ENCODE data around the gene MVB12B. TPM values are rescaled to one million over a fixed set of nuclear protein-coding genes. Genes with fewer than 3 reads are reported as not detected.

Gene MVB12B
- total RNA-seq, 1 donor from 2014 or later = 12.8 TPM

- peaks cover 16% of the 10 kb centered on the region for H3K4me1 Mint-ChIP-seq (ENCODE audit: low read depth, unreplicated experiment)
- H3K9me3 Mint-ChIP-seq (ENCODE audit: unreplicated experiment) = peaks cover 2% of the 10 kb centered on the region
- DNase-seq (ENCODE audit: low read depth) = no peak
These were observed 19.4 kb downstream of the MVB12B start for GRCh38 chr9:126346031-126346430.

GRCh38 chr9:126347093-126347492 lies 20.5 kb downstream of the MVB12B start:
- DNase-seq (ENCODE audit: low read depth) (no peak), FAIRE-seq (no peak)
- H3K4me3 Mint-ChIP-seq (ENCODE audit: unreplicated experiment) = no peak overlapping the region
- peaks cover 14% of the 10 kb centered on the region for H3K36me3 Mint-ChIP-seq (ENCODE audit: low read depth, unreplicated experiment)
- H3K79me2 ChIP-seq (ENCODE audit: insufficient read depth, low read length) = no peaks in the 10 kb centered on the region
- no peaks in the 10 kb centered on the region for H3K27me3 ChIP-seq (ENCODE audit: insufficient read depth, low read length)
- no peaks in the 10 kb centered on the region for H3K4me1 ChIP-seq (ENCODE audit: insufficient read depth, low read length)
- no peak overlapping the region for H3K27ac Mint-ChIP-seq (ENCODE audit: unreplicated experiment)
- TF ChIP-seq EZH2 (IDR thresholded peaks at IDR 0.05; ENCODE audit: insufficient read depth, low read length) (no peak), CTCF (IDR thresholded peaks at IDR 0.05; ENCODE audit: insufficient read depth, low read depth, low read length) (no peak)
- H4K20me1 ChIP-seq (ENCODE audit: insufficient read depth, low read length) = peaks cover 8% of the 10 kb centered on the region
- H3K36me3 ChIP-seq (ENCODE audit: insufficient read depth, low read length) = no peaks in the 10 kb centered on the region
- no peak overlapping the region for H3K27ac ChIP-seq (ENCODE audit: low read depth, low read length)
- peaks cover 7% of the 10 kb centered on the region for H3K4me1 Mint-ChIP-seq (ENCODE audit: low read depth, unreplicated experiment)
- no peak overlapping the region for H2AFZ ChIP-seq (ENCODE audit: low read depth, low read length)
- H3K27me3 Mint-ChIP-seq (ENCODE audit: low read depth, unreplicated experiment) = no peaks in the 10 kb centered on the region
- no peak overlapping the region for H3K4me2 ChIP-seq (ENCODE audit: low read length)
- H3K4me3 ChIP-seq (ENCODE audit: insufficient read depth, low read depth, low read length) = no peak overlapping the region
- H3K9ac ChIP-seq (ENCODE audit: low read length) = no peak overlapping the region
- no peaks in the 10 kb centered on the region for H3K9me3 ChIP-seq (ENCODE audit: insufficient read depth, low read depth, low read length)
- peaks cover 3% of the 10 kb centered on the region for H3K9me3 Mint-ChIP-seq (ENCODE audit: unreplicated experiment)

More at GRCh38 chr9:126346031-126346430, 19.4 kb downstream of the MVB12B start:
- no peak overlapping the region for H3K4me3 ChIP-seq (ENCODE audit: insufficient read depth, low read depth, low read length)
- no peaks in the 10 kb centered on the region for H3K27me3 ChIP-seq (ENCODE audit: insufficient read depth, low read length)
- Mint-ChIP-seq H3K36me3 (ENCODE audit: low read depth, unreplicated experiment) (peaks cover 13% of the 10 kb centered on the region), H3K27ac (ENCODE audit: unreplicated experiment) (no peak overlapping the region), H3K27me3 (ENCODE audit: low read depth, unreplicated experiment) (no peaks in the 10 kb centered on the region), H3K4me3 (ENCODE audit: unreplicated experiment) (no peak overlapping the region)
- no peak overlapping the region for H2AFZ ChIP-seq (ENCODE audit: low read depth, low read length)
- H3K79me2 ChIP-seq (ENCODE audit: insufficient read depth, low read length) = no peaks in the 10 kb centered on the region
- H3K4me1 ChIP-seq (ENCODE audit: insufficient read depth, low read length) = no peaks in the 10 kb centered on the region
- TF ChIP-seq CTCF (IDR thresholded peaks at IDR 0.05; ENCODE audit: insufficient read depth, low read depth, low read length) (no peak), EZH2 (IDR thresholded peaks at IDR 0.05; ENCODE audit: insufficient read depth, low read length) (no peak)
- peaks cover 8% of the 10 kb centered on the region for H4K20me1 ChIP-seq (ENCODE audit: insufficient read depth, low read length)
- no peak overlapping the region for H3K4me2 ChIP-seq (ENCODE audit: low read length)
- H3K9me3 ChIP-seq (ENCODE audit: insufficient read depth, low read depth, low read length) = no peaks in the 10 kb centered on the region
- no peak overlapping the region for H3K27ac ChIP-seq (ENCODE audit: low read depth, low read length)
- FAIRE-seq = no peak
- H3K36me3 ChIP-seq (ENCODE audit: insufficient read depth, low read length) = peaks cover 4% of the 10 kb centered on the region
- no peak overlapping the region for H3K9ac ChIP-seq (ENCODE audit: low read length)

- no peak for DNase-seq (ENCODE audit: low read depth)
- TF ChIP-seq EZH2 (IDR thresholded peaks at IDR 0.05; ENCODE audit: insufficient read depth, low read length) (no peak), CTCF (IDR thresholded peaks at IDR 0.05; ENCODE audit: insufficient read depth, low read depth, low read length) (no peak)
- Histone ChIP-seq H3K9me3 (ENCODE audit: insufficient read depth, low read depth, low read length) (no peaks in the 10 kb centered on the region), H3K4me2 (ENCODE audit: low read length) (no peak overlapping the region), H3K4me1 (ENCODE audit: insufficient read depth, low read length) (no peaks in the 10 kb centered on the region), H3K4me3 (ENCODE audit: insufficient read depth, low read depth, low read length) (no peak overlapping the region), H3K27ac (ENCODE audit: low read depth, low read length) (no peak overlapping the region), H3K9ac (ENCODE audit: low read length) (no peak overlapping the region), H2AFZ (ENCODE audit: low read depth, low read length) (no peak overlapping the region), H4K20me1 (ENCODE audit: insufficient read depth, low read length) (peaks cover 8% of the 10 kb centered on the region), H3K36me3 (ENCODE audit: insufficient read depth, low read length) (no peaks in the 10 kb centered on the region), H3K27me3 (ENCODE audit: insufficient read depth, low read length) (no peaks in the 10 kb centered on the region), H3K79me2 (ENCODE audit: insufficient read depth, low read length) (peaks cover 3% of the 10 kb centered on the region)
- Mint-ChIP-seq H3K4me1 (ENCODE audit: low read depth, unreplicated experiment) (peaks cover 9% of the 10 kb centered on the region), H3K27me3 (ENCODE audit: low read depth, unreplicated experiment) (no peaks in the 10 kb centered on the region), H3K36me3 (ENCODE audit: low read depth, unreplicated experiment) (peaks cover 14% of the 10 kb centered on the region), H3K27ac (ENCODE audit: unreplicated experiment) (no peak overlapping the region), H3K4me3 (ENCODE audit: unreplicated experiment) (no peak overlapping the region), H3K9me3 (ENCODE audit: unreplicated experiment) (peaks cover 2% of the 10 kb centered on the region)
- FAIRE-seq = no peak
These were observed 21.5 kb downstream of the MVB12B start for GRCh38 chr9:126347911-126348760.

Measured in astrocyte (in vitro differentiated cells and primary cell).